IPS-11a (cell line): ENCODE results near the gene PRICKLE4.
"Not testable (repeated sequence)": the region's sequence is repeated elsewhere in the genome, so short reads cannot be mapped to it uniquely, and the experiment has no call there.

Experiments used
- H3K4me3 ChIP-seq: one replicate; pipeline ENCODE4 v1.5.1; 2013; ENCODE audit warnings: low read depth, low read length, control low read depth

PRICKLE4 gene

DNA sequence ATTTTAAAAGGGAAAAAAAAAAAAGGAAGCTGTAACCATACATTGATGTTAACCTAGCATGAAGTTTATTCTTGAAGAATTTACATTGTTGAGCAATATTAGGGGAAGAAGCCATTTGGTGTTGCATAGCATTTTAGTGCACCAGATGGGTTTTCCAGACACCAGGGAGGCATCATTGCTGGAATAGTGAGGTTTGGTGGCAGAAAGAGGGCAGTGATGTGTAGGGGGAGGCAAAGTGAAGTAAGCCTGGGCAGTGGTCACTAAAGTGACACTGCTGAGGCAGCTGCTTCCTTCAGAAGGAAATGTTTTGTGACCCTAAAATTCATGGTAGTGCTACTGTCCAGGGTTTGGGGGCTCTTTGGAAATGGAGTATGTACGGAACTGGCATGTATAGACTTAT, 9.5 kb downstream of the PRICKLE4 start:
- H3K4me3 ChIP-seq = no peak overlapping the region

DNA sequence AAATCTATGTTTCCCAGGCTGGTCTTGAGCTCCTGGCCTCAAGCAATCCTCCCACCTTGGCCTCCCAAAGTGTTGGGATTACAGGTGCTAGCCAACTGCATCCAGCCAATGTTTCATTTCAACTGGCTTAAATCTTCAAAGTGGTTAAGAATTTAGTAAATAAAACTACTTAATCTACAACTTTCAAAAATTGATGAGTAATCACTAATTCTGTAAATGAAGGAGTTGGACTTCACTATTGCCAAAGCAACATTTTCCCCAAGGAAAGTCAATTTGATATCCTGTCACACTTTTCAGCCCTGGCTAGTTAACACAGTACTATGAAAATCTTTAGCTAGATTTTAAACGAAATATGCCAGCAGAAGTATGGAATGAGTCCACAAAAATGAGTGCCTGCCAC, 10.7 kb downstream of the PRICKLE4 start:
- H3K4me3 ChIP-seq = no peak overlapping the region

DNA sequence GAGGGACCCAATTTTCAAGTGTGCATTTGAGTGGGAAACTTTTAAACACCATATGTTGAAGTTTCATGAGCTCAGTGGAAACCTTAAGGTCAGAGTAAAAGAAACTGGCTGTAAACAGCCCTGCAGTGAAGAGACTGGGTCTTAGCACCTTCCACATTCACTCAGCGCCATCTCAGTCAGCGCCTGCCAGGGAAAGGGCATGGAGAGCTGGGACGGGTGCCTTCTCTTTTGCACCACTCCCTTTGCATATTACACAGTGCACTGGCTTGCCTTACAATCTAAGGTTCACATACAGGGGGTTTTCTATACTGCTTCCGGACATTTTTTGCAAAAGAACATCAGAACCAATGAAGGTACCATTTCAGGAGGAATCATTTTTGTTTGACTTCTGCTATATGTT, 11.4 kb downstream of the PRICKLE4 start:
- H3K4me3 ChIP-seq = no peak overlapping the region

DNA sequence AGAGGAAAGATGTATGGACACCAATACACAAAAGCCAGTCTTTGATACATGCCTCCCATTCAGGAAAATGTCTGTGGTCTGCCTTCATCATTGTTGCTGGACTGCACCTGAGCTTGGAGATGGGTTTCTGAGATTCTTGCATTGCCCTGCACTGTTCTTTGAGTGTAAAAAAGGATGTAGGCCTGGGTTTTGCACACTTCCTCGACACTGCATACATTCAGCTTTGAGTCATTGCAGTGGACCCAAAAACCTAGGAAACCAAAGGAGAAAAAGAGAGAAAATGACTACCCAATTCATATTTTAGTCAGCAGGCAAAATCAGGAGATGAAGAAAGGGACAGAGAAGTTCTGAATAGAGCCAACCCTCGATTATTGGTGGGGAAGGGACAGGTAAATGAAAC, 15.9 kb downstream of the PRICKLE4 start:
- no peak overlapping the region for H3K4me3 ChIP-seq

DNA sequence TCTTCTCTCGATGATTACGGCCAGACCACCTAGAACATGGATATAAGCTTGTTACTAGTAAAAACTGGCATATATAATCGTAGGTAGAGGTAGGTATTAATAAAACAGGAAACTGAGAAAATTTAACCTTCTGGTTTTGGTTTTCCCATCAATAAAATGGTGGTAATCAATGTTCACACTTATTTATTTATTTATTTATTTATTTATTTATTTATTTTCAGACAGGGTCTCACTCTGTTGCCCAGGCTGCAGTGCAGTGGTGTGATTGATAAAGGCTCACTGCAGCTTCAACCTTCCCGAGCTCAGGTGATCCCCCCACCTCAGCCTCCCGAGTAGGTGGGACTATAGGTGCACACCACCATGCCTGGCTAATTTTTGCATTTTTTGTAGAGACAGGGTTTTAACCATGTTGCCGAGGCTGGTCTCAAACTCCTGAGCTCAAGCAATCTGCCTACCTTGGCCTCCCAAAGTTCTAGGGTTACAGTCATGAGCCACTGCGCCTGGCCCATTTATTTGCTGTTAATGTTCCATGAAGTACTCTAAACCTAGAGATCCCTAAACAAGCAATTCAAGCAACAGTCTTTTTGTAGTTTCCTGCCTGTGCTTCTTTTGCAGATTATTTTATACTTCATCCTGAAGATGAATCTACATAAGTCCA, 18.4 kb downstream of the PRICKLE4 start:
- H3K4me3 ChIP-seq = no peak overlapping the region

DNA sequence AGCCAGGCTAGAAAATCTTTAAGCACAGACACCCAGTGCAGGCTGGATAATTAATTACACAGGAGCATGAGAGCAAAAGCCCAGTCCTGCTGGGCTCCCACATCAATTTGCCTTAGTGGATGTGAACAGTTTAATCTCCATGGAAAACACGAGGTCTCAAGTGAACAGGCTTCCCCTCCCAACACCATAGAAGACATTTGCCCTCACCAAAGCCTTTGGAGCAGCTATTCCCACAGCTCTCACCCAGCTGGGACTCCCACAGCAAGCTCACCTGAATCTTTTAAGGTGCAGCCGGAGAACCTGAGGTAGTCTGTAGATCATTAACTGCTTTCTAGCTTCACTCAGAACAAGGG, 19.0 kb downstream of the PRICKLE4 start:
- H3K4me3 ChIP-seq = no peak overlapping the region

DNA sequence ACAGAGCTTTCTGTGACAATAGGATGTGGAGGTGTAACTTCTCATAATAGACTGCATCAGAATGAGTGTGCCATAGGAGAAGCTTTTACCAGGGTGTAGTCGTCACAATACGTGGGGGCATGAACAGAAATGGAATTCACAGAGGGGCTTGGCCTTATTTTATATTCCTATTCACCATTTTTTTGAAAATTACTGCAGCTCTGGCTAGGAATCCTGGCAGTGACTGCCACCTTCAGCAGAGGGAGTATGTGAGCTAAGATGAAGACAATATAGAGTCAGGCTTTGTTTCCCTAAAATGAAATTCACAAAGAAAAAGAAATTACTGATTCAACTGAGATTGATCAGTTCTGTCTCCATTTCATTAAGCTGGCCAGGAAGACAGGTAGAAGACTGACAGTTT, 20.8 kb downstream of the PRICKLE4 start:
- H3K4me3 ChIP-seq = no peak overlapping the region

DNA sequence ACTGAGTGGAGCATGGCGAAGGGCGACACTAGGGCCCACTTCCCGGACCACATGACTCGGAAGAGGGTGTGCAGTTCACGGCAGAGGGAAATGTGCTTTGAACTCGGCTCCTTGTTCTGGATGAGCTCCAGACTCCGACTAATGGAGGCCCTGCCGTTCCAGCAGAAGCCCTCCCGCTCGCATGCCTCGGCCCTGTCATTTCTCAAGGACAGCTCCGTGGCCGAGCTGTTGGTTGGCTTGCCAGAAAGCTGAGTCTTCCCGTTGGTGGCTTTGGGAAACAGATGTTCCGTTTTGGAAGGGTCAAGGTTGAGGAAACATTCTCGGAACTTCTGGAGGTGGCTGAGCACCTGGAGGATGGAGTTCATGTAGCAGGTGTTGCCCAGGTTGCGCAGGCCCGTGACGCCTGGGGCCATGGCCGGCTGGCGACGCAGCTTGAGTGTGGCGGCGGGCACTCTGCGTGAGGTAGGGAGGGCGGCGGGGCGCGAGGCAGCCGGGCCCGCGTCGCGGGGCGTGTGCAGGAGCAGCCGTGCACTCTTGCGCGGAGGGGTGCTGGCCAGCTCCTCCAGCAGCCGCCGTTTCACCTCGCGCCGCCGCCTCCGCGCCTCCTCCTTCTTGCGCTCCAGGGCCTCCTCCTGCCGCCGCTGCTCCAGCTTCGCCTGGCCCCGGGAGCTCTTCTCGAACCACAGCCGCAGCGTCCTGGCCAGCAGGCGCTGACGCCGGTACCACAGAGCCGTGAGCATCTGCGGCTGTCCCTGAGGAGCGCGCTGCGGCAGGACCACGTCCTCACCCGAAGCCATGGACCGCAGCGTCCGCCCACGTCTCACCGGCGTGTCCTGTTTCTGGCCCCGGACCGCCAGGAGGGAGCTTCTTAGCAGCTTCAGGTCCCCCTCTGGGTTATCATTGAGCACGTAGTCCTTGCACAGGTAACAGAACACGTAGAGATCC, 25.5 kb downstream of the PRICKLE4 start:
- no peak overlapping the region for H3K4me3 ChIP-seq

DNA sequence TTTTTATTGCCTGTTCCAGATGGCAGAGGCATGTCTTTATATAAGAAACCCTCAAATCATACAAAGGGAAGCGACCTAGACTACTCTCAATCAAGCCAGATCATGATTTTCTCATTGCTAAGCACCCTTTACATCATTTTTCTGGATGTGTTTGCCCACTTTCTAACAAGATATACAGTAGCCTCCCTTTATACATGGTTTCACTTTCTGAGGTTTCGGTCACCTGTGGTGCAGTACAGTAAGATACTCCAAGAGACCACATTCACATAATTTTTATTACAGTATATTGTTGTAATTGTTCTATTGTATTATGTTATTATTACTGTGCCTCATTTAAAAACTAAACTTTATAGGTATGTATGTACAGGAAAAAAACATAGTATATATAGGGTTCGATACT, 30.5 kb downstream of the PRICKLE4 start:
- no peak overlapping the region for H3K4me3 ChIP-seq

DNA sequence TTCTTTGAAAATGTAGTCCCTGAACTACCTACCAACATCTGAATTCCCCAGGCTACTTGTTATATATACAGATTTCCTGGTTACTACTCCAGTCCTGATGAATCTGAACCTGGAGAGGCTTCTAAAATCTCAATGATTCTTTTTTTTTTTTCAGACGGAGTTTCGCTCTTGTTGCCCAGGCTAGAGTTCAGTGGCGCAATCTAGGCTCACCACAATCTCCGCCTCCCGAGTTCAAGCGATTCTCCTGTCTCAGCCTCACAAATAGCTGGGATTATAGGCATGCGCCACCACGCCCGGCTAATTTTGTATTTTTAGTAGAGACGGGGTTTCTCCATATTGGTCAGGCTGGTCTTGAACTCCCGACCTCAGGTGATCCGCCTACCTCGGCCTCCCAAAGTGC, 31.4 kb downstream of the PRICKLE4 start:
- H3K4me3 ChIP-seq = not testable (repeated sequence)

DNA sequence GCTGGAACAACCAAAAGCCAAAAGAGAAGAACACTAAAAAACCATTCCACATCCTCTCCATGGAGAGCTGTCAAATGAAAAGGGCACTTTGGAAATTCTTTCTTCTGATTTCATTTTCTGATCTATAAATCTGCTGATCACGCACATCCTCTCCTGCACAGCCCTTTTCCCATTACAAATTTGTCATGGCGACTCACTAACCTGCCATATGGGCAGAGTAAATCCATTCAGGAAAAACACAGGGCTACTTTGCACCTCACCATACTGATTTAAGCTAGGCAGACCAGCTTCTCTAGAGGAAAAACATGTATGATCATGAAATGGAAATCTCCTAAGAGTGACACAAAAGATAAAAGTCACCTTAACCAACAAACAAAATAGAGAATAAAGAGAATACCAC, 32.9 kb downstream of the PRICKLE4 start:
- H3K4me3 ChIP-seq = no peak overlapping the region

DNA sequence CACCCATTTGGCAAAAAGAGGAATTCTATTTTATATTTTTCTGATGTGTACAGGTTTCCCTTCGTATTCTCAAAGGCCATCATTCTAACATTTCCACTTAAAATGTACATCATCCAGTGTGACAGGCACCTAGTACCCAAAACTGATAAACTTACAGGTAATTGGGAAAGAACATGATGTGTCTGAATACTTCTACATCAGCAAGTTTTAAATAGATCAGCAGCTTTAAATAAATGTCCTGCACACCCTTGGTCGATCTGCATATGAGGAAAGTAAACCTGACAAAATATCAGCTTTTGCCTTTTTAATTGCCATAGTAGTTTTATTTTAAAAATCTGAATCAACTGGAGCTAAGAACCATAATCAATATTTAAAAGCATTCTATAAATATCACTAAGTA, 33.4 kb downstream of the PRICKLE4 start:
- no peak overlapping the region for H3K4me3 ChIP-seq

DNA sequence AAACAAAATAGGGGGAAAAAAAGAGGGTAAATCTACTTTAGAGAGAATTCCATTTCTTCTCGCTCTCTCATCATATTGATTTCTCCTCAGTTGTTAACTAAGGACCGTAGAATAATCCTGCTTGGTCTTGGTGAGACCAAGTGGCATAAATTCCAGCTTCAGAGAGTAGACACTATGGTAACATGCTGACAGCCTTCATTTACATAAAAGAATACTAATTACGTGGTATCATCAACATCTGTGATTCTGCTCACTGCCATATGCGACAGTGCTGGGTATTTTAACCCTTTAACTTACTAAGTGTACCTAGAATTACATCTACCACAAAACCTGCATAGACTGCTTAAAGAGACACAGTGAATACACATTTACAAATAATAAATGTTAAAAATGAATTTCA, 34.0 kb downstream of the PRICKLE4 start:
- no peak overlapping the region for H3K4me3 ChIP-seq

DNA sequence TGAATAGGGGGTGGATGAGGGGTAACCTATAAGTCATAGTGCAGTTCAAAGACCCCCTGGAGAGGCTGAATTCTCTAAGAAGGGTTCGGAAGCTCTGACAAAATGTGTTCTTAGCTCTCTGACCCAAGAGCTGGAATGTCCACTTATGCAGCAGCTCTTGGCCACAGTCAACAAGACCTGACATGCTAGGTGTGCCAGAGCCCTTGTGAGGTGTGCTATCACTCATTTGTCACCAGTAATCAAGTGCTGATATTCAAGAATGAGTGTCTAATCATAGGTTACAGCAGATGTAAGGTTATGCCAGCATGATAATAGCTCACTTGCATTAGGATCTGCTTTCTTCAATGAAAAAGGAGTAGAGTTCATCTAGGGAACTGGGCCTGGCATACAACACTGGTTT, 35.0 kb downstream of the PRICKLE4 start:
- no peak overlapping the region for H3K4me3 ChIP-seq

DNA sequence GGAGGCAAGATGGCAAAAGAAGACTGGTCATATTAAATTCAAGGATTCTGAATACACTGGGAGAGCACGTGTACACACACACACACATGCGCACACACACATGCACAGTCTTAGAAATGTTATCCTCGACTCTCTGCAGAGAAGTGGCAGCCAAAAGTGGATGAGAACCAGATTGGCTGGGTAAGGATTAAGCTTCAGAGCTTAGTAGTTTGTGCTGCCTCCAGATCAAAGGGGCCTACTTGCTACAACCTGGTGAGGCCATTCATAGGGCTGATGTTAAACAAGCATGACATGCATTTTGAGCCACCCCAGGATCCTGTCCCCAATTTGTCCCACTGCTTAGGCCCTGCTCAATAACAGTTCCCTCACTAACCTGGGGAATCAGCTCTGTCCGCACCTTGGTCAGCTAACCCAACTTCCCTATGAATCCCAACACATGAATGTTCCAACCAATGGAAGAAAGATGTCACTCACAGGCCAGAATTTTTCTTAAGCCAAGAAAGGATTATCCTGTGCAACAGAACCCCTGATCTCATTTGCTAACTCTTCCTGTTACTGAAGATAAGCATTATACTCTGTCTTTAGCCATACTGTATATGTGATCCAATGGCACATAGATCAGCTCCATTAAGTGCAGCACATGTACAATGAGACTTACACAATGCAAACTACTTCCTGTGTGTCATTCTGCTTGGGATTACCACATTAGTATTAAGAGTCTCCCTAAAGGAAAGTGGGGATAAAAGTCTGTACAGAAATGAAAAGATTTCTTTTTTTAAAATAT, 37.9 kb downstream of the PRICKLE4 start:
- H3K4me3 ChIP-seq = no peak overlapping the region

DNA sequence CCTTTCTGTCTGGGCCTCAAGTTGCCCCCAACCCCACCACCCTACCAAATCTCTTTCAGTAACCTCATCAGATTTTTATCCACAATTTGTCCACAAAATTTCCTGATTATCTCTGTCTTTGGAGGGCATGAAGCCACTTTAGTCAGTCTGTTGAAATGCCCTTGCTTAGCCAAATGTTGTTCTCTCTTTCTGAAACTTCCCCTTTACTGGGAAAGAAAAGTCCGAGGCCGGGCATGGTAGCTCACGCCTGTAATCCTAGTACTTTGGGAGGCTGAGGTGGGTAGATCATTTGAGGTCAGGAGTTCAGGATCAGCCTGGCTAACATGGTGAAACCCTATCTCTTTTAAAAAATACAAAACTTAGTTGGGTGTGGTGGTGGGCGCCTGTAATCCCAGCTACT, 40.7 kb downstream of the PRICKLE4 start:
- H3K4me3 ChIP-seq = no peak overlapping the region

DNA sequence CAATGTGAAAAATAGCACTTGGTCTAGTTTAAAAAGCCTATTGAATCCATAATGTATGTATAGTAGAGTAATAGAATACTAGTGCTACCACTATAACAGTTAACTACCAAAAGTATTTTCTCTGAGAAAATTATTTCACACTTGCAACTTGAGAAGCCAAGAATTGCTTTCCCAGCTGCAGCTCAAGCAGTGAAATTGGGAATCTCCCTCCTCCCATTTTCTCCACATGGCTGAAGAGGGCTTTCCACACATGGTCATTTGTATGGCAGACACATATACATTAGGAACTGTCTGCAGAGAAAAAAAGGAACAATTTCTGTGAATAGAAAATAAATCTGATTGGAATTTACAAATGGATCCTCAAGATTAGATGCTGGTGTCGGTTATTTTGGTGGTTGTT, 41.4 kb downstream of the PRICKLE4 start:
- H3K4me3 ChIP-seq = no peak overlapping the region

DNA sequence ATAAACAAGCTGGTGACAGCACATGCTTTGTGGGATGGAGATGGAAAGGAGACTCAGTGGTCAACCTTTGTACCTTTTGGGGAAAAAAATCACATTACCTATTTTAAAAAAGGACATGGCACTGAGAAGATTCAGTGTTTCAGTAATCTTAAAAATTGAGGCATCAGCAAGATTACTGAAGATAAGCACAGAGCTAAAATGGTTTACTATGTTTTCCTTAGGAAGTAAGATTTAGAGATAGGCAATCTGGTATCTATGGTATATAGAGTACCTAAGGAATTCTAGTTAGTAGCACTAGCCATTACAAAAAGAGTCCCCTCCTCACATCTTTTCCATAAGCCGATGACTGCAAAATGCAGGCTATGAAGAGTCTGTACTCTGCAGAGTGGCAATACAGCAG, 42.6 kb downstream of the PRICKLE4 start:
- no peak overlapping the region for H3K4me3 ChIP-seq

DNA sequence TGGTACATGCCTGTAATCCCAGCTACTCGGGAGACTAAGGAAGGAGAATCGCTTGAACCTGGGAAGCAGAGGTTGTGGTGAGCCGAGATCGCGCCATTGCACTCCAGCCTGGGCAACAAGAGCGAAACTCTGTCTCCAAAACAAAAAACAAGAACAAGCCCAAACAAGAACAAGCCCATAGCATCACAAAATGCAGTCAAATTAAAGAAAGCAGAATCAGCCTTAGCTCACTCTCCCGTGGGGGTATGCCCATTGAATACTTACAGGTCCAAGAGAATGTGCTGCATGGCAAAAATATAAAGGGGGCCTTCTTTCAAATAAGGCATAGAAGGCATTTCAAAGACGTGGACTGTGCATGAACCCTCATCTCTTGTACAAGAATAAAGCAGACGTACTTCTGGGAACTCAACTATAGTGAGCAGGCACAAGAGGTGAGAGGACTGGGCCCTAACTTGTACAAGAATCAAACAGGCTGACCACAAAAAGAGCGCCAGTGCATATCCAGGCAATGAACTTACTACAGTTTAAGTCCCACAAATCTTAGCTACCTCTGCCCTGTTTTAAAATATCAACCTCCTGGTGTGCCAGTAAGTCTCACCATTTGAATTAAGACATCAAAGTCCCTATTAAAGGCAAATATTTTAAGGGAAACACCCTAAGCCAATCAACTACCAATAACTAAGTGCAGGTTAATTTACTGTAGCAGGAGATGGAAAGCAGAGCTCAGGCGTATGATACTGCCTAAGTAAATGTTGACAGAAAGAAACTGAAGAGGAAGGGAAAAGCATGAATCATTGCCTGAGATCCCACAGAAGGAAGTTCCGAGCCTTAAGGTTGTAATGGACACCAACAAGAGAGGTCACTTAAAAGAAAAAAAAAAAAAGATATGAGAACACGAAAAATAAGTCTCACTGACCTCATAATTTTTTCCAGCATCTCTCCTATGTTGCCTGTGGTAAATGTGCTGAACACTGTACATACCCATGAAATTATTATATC, 44.3 kb downstream of the PRICKLE4 start:
- H3K4me3 ChIP-seq = no peak overlapping the region

DNA sequence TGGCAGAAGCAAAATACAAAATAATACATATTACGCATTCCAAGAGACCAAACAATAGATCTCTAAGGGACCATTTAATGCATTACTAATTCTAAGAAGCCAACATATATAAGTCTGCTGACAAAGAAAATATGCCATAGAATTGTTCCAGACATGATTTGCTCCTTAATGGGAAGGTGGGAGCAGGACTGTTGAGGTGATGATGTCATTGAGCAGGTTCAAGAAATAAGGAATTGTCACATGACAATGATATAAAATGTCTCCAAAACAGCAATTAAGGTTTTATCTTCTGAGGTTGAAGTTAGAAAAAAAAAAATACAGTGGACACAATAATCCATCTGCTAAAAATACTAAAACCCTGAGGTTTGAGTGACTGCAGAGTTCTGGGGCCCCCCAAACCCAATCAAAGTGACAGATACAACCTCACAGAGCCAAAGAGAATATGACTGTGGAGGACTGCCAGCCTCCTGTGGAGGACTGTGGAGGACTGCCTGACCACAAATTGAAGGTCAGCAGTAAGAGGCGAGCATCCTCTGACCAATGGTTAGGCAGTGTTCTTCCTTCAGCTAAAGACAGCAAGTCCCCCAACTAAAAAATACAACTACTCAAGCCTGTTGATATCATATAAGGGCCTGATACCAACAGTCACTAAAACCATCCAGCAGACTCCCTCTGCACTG, 45.9 kb downstream of the PRICKLE4 start:
- H3K4me3 ChIP-seq = no peak overlapping the region
